Activated CD4-positive, alpha-beta T cell treated with anti-CD3 and anti-CD28 coated beads, Interleukin-2, amount 50 U/mL, for 1 hour (primary cell): ENCODE data around the gene DUS3L.
"Not testable (repeated sequence)": the region's sequence is repeated elsewhere in the genome, so short reads cannot be mapped to it uniquely, and the experiment has no call there.

Source experiments
- DNase-seq: peaks from one replicate; pipeline ENCODE4 v3.0.0-alpha.2; 2020

Gene DUS3L

GRCh38 chr19:5767949-5768348, 23.0 kb downstream of the DUS3L start:
- no peak for DNase-seq

- DNase-seq: no peak
Observed at GRCh38 chr19:5765220-5765619, 25.7 kb downstream of the DUS3L start.

DNA sequence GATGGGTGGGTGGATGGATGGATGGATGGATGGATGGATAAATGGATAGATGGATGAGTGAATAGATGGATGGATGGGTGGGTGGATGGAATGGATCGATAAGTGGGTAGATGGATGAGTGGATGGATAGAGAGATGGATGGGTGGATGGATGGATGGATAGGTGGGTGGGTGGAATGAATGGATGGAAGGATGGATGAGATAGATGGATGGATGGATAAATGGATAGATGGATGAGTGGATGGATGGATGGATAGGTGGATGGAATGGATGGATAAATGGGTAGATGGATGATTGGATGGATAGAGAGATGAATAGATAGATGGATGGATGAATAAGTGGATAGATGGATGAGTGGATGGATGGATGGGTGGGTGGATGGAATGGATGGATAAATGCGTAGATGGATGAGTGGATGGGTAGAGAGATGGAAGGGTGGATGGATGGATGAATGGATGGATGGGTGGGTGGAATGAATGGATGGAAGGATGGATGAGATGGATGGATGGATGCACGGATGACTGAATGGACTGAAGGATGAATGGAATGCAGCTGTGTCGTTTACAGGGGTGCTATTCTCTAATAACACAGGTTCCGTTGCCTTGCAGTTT, 28.2 kb downstream of the DUS3L start:
- no peak for DNase-seq

GRCh38 chr19:5753743-5754142, 37.2 kb downstream of the DUS3L start:
- no peak for DNase-seq

DNA sequence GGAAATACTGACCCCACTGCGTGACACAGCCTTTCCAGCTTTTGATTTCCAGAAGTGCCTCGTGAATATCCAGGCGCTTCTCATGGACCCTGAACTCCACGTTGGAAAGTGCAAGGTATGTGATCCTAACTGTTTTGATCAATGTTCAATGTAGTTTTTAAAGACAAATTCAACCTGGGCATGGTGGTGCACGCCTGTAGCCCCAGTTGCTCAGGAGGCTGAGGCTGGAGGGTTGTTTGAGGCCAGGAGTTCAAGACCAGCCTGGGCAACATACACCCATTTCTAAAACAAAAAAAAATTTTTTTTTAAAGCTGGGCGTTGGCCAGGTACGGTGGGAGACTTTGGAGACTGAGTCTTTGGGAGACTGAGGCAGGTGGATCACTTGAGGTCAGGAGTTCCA, 39.3 kb downstream of the DUS3L start:
- no peak for DNase-seq

DNA sequence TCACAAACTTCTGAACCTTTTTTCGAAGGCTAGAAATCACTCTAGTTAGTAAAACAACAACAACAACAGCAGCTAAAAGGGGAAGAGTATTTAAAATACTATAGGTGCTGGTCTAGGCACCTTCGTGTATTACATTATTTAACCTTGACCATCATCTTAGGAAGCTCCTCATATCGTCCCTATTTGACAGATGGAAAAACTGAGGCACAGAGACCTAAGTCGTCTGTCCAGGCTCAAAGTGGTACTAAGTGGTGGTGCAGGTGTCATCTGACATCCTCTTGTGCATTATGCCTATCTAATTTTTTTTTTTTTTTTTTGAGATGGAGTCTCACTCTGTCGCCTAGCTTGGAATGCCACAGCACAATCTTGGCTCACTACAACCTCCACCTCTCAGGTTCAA, 41.5 kb downstream of the DUS3L start:
- no peak for DNase-seq

GRCh38 chr19:5748920-5749319, 42.0 kb downstream of the DUS3L start:
- not testable (repeated sequence) for DNase-seq

GRCh38 chr19:5744999-5745398, 46.0 kb downstream of the DUS3L start:
- DNase-seq: not testable (repeated sequence)

- no peak for DNase-seq
Observed at GRCh38 chr19:5743630-5744029, 47.3 kb downstream of the DUS3L start.

DNA sequence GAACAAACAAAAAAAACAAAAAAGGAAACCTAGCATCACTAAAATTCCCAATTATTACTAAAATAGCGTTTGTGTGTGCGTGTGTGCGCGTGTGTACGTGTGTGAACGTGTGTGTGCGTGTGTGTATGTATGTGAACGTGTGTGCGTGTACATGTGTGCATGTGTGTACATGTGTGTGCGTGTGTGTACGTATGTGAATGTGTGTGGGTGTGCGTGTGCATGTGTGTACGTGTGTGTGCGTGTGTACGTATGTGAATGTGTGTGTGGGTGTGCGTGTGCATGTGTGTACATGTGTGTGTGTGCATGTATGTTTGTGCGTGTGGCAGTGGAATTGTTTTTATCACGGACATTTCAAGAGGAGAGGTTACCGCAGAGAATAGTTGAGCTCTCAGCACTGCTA, 48.9 kb downstream of the DUS3L start:
- DNase-seq: no peak

DNA sequence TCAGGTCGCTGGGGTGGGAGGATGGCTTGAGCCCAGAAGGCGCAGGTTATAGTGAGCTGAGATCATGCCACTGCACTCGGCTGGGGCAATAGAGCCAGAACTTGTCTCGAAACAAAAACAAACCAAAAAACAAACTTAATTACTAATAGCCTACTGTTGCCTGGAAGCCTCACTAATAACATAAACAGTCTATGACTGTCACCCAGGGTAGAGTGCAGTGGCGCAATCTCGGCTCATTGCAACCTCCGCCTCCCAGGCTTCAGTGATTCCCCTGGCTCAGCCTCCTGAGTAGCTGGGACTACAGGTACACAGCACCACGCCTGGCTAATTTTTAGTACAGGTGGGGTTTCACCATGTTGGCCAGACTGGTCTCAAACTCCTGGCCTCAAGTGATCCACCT, 52.5 kb downstream of the DUS3L start:
- DNase-seq: no peak
